Loucy (cell line): Measurements from ENCODE around the gene SPPL3.

ENCODE experiments used
- H2AFZ ChIP-seq: fragments of 200-600 bp; sonication (generic); 2 replicates; pipeline ENCODE4 v1.6.0; 2016; ENCODE audit warnings: antibody characterized with exemption, mild to moderate bottlenecking, low read length, moderate library complexity
- H3F3A ChIP-seq: fragments of 200-600 bp; 2 replicates; pipeline ENCODE4 v1.6.0; 2016; ENCODE audit warnings: antibody characterized with exemption, low read depth, mild to moderate bottlenecking
- H3K27me3 ChIP-seq: fragments of 200-600 bp; sonication (generic); 2 replicates; pipeline ENCODE4 v1.6.1; 2014; ENCODE audit warnings: low read length, mild to moderate bottlenecking; ENCODE audit not compliant: insufficient read depth, poor library complexity, severe bottlenecking
- H3K36me3 ChIP-seq: fragments of 200-600 bp; sonication (generic); 2 replicates; pipeline ENCODE4 v1.6.1; 2016; ENCODE audit warnings: low read length; ENCODE audit not compliant: insufficient read depth
- H3K4me1 ChIP-seq: fragments of 200-600 bp; sonication (generic); 2 replicates; pipeline ENCODE4 v1.5.1; 2014; ENCODE audit warnings: low read length, mild to moderate bottlenecking; ENCODE audit not compliant: insufficient read depth, poor library complexity, severe bottlenecking
- H3K4me2 ChIP-seq: fragments of 200-600 bp; sonication (generic); 2 replicates; pipeline ENCODE4 v1.6.0; 2014; ENCODE audit warnings: antibody characterized with exemption, low read length, low read depth, mild to moderate bottlenecking; ENCODE audit not compliant: poor library complexity, severe bottlenecking
- H3K4me3 ChIP-seq: fragments of 200-600 bp; sonication (generic); 2 replicates; pipeline ENCODE4 v1.5.1; 2014; ENCODE audit warnings: low read length, mild to moderate bottlenecking, mixed read lengths; ENCODE audit not compliant: poor library complexity, severe bottlenecking
- H3K79me2 ChIP-seq: fragments of 200-600 bp; sonication (generic); 2 replicates; pipeline ENCODE4 v1.6.1; 2014; ENCODE audit warnings: low read length; ENCODE audit not compliant: insufficient read depth
- H3K9ac ChIP-seq: fragments of 200-600 bp; sonication (generic); 2 replicates; pipeline ENCODE4 v1.6.0; 2014; ENCODE audit warnings: mild to moderate bottlenecking, low read depth, low read length, moderate library complexity; ENCODE audit not compliant: poor library complexity, severe bottlenecking
- H3K9me2 ChIP-seq: fragments of 200-600 bp; sonication (generic); replicated peaks from 2 replicates; pipeline ENCODE4 v1.6.1; 2016; ENCODE audit warnings: low read depth, low read length, mixed read lengths
- H3K9me3 ChIP-seq: fragments of 200-600 bp; sonication (generic); 2 replicates; pipeline ENCODE4 v1.6.1; 2014; ENCODE audit warnings: mild to moderate bottlenecking, antibody characterized with exemption, low read length, low read depth; ENCODE audit not compliant: insufficient read depth
- H4K20me1 ChIP-seq: fragments of 200-600 bp; sonication (generic); 2 replicates; pipeline ENCODE4 v1.6.0; 2014; ENCODE audit warnings: antibody characterized with exemption, low read length, mild to moderate bottlenecking; ENCODE audit not compliant: insufficient read depth, poor library complexity, severe bottlenecking
- EZH2phosphoT487 ChIP-seq: fragments of 200-600 bp; IDR thresholded peaks from 2 replicates; pipeline ENCODE4 v1.6.1; 2018; ENCODE audit warnings: antibody characterized with exemption, mild to moderate bottlenecking, moderate library complexity, borderline replicate concordance
- TF ChIP-seq, protein P1 (sequence below): fragments of 200-600 bp; sonication (generic); conservative IDR thresholded peaks from 2 replicates; pipeline ENCODE4 v1.5.1; 2014; ENCODE audit warnings: mild to moderate bottlenecking, antibody characterized with exemption, low read length

Gene SPPL3

DNA sequence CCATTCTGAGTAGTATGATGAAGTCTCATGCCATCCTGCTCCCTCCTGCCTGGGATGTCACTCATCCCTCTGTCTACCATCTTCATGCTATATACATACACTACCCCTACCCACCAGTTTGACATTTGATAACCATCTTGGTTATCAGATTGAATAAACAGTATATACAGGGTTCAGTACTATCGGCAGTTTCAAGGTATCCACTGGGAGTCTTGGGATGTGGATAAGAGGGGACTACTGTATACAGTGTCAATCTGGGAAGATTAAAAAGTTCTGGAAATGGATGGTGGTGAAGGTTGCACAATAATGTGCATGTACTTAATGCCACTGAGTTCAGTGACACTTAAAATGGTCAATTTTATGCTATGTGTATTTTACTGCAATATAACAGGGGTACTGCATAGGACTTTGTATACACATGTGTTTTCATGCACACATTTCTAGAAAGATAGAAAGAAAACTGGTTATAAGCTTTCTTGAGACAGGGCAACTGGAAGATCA lies 22.1 kb downstream of the SPPL3 start:
- 0 out of 2 replicates have a peak, but pooled peaks cover 5% of the 10 kb centered on the region for H3F3A ChIP-seq
- no peaks in the 10 kb centered on the region for H3K9me2 ChIP-seq
- peaks cover 17% of the 10 kb centered on the region for H3K4me1 ChIP-seq
- H4K20me1 ChIP-seq: peaks cover 54% of the 10 kb centered on the region
- TF ChIP-seq EZH2phosphoT487: no peak
- TF ChIP-seq, protein P1, sequence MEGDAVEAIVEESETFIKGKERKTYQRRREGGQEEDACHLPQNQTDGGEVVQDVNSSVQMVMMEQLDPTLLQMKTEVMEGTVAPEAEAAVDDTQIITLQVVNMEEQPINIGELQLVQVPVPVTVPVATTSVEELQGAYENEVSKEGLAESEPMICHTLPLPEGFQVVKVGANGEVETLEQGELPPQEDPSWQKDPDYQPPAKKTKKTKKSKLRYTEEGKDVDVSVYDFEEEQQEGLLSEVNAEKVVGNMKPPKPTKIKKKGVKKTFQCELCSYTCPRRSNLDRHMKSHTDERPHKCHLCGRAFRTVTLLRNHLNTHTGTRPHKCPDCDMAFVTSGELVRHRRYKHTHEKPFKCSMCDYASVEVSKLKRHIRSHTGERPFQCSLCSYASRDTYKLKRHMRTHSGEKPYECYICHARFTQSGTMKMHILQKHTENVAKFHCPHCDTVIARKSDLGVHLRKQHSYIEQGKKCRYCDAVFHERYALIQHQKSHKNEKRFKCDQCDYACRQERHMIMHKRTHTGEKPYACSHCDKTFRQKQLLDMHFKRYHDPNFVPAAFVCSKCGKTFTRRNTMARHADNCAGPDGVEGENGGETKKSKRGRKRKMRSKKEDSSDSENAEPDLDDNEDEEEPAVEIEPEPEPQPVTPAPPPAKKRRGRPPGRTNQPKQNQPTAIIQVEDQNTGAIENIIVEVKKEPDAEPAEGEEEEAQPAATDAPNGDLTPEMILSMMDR: no peak
- H3K79me2 ChIP-seq: peaks cover 94% of the 10 kb centered on the region
- no peak overlapping the region for H3K4me2 ChIP-seq
- no peaks in the 10 kb centered on the region for H3K36me3 ChIP-seq
- H3K27me3 ChIP-seq: no peaks in the 10 kb centered on the region
- no peak overlapping the region for H3K4me3 ChIP-seq
- no peaks in the 10 kb centered on the region for H3K9me3 ChIP-seq
- no peak overlapping the region for H3K9ac ChIP-seq
- H2AFZ ChIP-seq: no peak overlapping the region

DNA sequence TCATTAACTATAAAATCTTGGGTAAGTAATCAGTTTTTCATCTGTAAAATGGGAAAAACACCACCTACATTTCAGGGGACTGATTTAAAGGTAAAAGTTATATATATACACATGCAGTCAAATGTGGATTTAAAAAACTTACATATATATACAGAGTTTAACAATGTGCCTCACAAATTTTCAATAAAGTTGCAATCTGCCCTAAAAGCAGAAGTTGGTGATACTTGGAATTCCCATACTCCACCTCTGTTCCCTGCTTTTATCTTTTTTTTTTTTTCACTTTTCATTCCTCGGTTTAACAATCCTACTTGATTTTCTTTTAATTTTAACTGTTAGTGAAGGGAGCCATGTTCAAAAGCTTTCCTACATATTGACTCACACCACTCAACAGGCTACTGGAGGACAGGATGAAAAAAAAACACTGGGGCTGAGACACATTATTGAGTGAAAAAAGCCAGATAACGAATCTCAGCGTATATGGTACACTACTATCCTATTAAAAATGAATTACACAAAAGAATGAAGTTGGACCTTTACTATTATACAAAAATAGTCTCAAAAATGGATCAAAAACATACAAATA lies 24.3 kb downstream of the SPPL3 start:
- peaks cover 96% of the 10 kb centered on the region for H3K79me2 ChIP-seq
- no peak overlapping the region for H3K9ac ChIP-seq
- H3K9me2 ChIP-seq: no peaks in the 10 kb centered on the region
- H3F3A ChIP-seq: no peaks in the 10 kb centered on the region
- TF ChIP-seq, protein P1: no peak
- no peak for TF ChIP-seq EZH2phosphoT487
- H3K9me3 ChIP-seq: no peaks in the 10 kb centered on the region
- no peaks in the 10 kb centered on the region for H3K36me3 ChIP-seq
- no peak overlapping the region for H3K4me2 ChIP-seq
- H3K4me3 ChIP-seq: no peak overlapping the region
- peaks cover 45% of the 10 kb centered on the region for H4K20me1 ChIP-seq
- no peaks in the 10 kb centered on the region for H3K27me3 ChIP-seq
- H3K4me1 ChIP-seq: peaks cover 4% of the 10 kb centered on the region
- no peak overlapping the region for H2AFZ ChIP-seq

DNA sequence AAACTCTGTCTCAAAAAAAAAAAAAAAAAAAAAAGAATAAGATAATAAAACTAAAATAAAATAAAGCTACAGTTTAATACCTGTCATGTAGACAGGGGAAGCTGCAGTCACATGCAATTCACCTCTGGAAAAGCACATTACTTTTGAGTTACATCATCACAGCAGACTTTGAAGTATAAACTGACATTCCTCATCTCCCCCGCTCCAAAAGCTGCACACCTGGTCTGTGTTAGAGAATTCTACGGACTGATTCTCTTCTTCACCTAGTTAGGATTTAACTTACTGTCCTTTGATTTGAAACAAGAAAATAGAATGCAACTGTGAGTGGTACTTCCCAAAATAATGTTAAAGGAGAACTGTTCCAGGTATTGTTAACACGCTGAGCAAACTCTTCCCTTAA lies 25.1 kb downstream of the SPPL3 start:
- Histone ChIP-seq H3K4me2 (no peak overlapping the region), H3K9me3 (no peaks in the 10 kb centered on the region), H3K36me3 (no peaks in the 10 kb centered on the region), H3K79me2 (peaks cover 96% of the 10 kb centered on the region), H3F3A (no peaks in the 10 kb centered on the region), H3K27me3 (no peaks in the 10 kb centered on the region), H3K9me2 (no peaks in the 10 kb centered on the region), H3K9ac (no peak overlapping the region), H2AFZ (no peak overlapping the region), H3K4me3 (no peak overlapping the region), H4K20me1 (peaks cover 43% of the 10 kb centered on the region), H3K4me1 (peaks cover 8% of the 10 kb centered on the region)
- TF ChIP-seq EZH2phosphoT487: no peak
- TF ChIP-seq, protein P1: no peak
